ENCODE results near the gene ATAT1. TPM values are rescaled to one million over a fixed set of nuclear protein-coding genes. Genes with fewer than 3 reads are reported as not detected.

The ATAT1 gene
- total and polyA plus RNA-seq, 9 of the 15 experiments (the other 6 are each of a cell fraction or from before 2014, with no cell fraction given), result 0.65 to 5.8 (median 1.6) TPM

- CTCF ChIA-PET (ENCODE audit: low intra/inter-chr PET ratio), result no interaction called here
- DNase-seq (ENCODE audit: extremely low read depth in 1 of 4, low spot score in 3 of 4) (peak in 3 of 4 experiments; percentile 43 to 50 (median 47)), ATAC-seq (peak; percentile 14), FAIRE-seq (no peak)
- Histone ChIP-seq H3K4me1 (replicated peaks in 1 of 2; ENCODE audit: control insufficient read depth in 2 of 2, insufficient read depth in 2 of 2, low read length in 2 of 2) (peaks cover 4 to 26% of the 10 kb centered on the region in 2 experiments; a peak in 4 of 5 replicates), H3K9me3 (replicated peaks; ENCODE audit: control insufficient read depth, insufficient read depth, low read depth, low read length) (no peaks in the 10 kb centered on the region), H3K4me2 (ENCODE audit: insufficient read depth, low read length) (peak overlapping the region; percentile 99), H3K27ac (ENCODE audit: extremely low read depth, low read depth, low read length) (peak overlapping the region; percentile 95), H2AFZ (ENCODE audit: low read depth, low read length) (no peak overlapping the region), H4K20me1 (replicated peaks; ENCODE audit: control insufficient read depth, insufficient read depth, low read length) (peaks cover 8% of the 10 kb centered on the region; the same call in 1 of the 2 replicates), H3K79me2 (ENCODE audit: control insufficient read depth, insufficient read depth, low read length) (peaks cover 82% of the 10 kb centered on the region), H3K9me1 (ENCODE audit: control insufficient read depth, insufficient read depth, low read length) (no peaks in the 10 kb centered on the region), H3K4me3 (peak overlapping the region; percentile 68), H3K27me3 (ENCODE audit: control insufficient read depth in 2 of 2, insufficient read depth in 2 of 2, low read length in 2 of 2) (no peaks in the 10 kb centered on the region), H3K36me3 (ENCODE audit: control insufficient read depth, insufficient read depth, low read length) (peaks cover 69% of the 10 kb centered on the region), H3K9ac (ENCODE audit: insufficient read depth in 1 of 2, low read depth in 2 of 2, low read length in 2 of 2) (peak overlapping the region; percentile 91 to 99)
- POLR2A ChIA-PET, result interaction anchor here (0.6 to 4.8 kb wide), 63 partner anchors 8 to 1211 kb away, joined by 3 to 310 read pairs (median 6); partner anchors contain the start of genes ABCF1, ATAT1, C6orf136 and DHX16
- no TSS peak for BruUV-seq (replicated peaks)
- 1% methylated on average over 10 of the region's 10 CpGs for WGBS (ENCODE audit: insufficient coverage, low coverage, missing lambda C conversion rate)
- in situ Hi-C loops (cut with MboI), result no loop called here
- intact Hi-C loops (cut with micrococcal nuclease), result loop anchor here (2.0 to 5.0 kb wide), 3 partner anchors 31 to 211 kb away; partner anchors contain the start of genes C6orf136 and DHX16
- TF ChIP-seq TAF1 (IDR thresholded peaks at IDR 0.05; ENCODE audit: control insufficient read depth, extremely low read depth, insufficient read depth, low read length, severe bottlenecking), result peak; percentile 33
- TF ChIP-seq FOSL1 (tag; conservative IDR thresholded peaks at IDR 0.05), result no peak; the same call in 1 of the 2 replicates
- TF ChIP-seq ZNF644 (tag; IDR thresholded peaks at IDR 0.05; ENCODE audit: low read depth), result peak; percentile 31; the same call in 1 of the 2 replicates
- TF ChIP-seq TRIM25 (IDR thresholded peaks at IDR 0.05; ENCODE audit: borderline replicate concordance), result no peak; the same call in 1 of the 2 replicates
- peak; percentile 98 for TF ChIP-seq RBM39 (optimal IDR thresholded peaks at IDR 0.05; ENCODE audit: low read depth, low read length)
- peak; percentile 12; the same call in 1 of the 2 replicates for TF ChIP-seq ZSCAN32 (CRISPR knock-in tag; IDR thresholded peaks at IDR 0.05)
- no peak for TF ChIP-seq NR2C2 (CRISPR knock-in tag; IDR thresholded peaks at IDR 0.05)
- TF ChIP-seq NR2C2 (tag; IDR thresholded peaks at IDR 0.05), result no peak
- no peak for TF ChIP-seq RERE (CRISPR knock-in tag; IDR thresholded peaks at IDR 0.05; ENCODE audit: borderline replicate concordance)
- TF ChIP-seq ZNF277 (CRISPR knock-in tag; IDR thresholded peaks at IDR 0.05; ENCODE audit: borderline replicate concordance), result no peak
- no peak for TF ChIP-seq DDX20 (tag; IDR thresholded peaks at IDR 0.05; ENCODE audit: low read depth)
Observed at GRCh38 chr6:30615958-30616810, 10.5 kb upstream of the ATAT1 start.

Measured in K562 (cell line).